Left colon (tissue), 2 donors: Measurements from ENCODE around the gene CLDN11. TPM values are rescaled to one million over a fixed set of nuclear protein-coding genes. Genes with fewer than 3 reads are reported as not detected.

Source experiments
- ATAC-seq: fragments of 200-7000 bp; cut with Tn5 transposase; one replicate; pipeline ENCODE4 v1.9.1; 2020; ENCODE audit warnings: mild to moderate bottlenecking, moderate library complexity
- DNase-seq, 2 donors: peaks; one replicate each; pipeline ENCODE4 v3.0.0-alpha.2; 2020
- intact Hi-C, 2 donors: fragments of 100-400 bp; cut with DNase I in 1 of 2; cut with micrococcal nuclease in 1 of 2; formaldehyde crosslinking; loops; one replicate each; pipeline versions ENCODE4 v1.11.2 to v1.14.0; 2022; cut with DNase I, micrococcal nuclease
- total RNA-seq, 2 donors: library from RNA; stranded (reverse); fragmentation: NEBNext Ultra II Directional; extraction: Animal tissue kit (Norgen Biotek cat#: 25700); gene quantifications; one replicate each; pipeline ENCODE4 v1.2.1, GENCODE V29; 2021
- donor health status: DM: no; HTN: no; CAD: no.
- donor health status: DM: yes; HTN: yes; CAD: no.

CLDN11 gene
- total RNA-seq, 2 donors from 2014 or later, result 4.3 to 7.7 TPM

DNA sequence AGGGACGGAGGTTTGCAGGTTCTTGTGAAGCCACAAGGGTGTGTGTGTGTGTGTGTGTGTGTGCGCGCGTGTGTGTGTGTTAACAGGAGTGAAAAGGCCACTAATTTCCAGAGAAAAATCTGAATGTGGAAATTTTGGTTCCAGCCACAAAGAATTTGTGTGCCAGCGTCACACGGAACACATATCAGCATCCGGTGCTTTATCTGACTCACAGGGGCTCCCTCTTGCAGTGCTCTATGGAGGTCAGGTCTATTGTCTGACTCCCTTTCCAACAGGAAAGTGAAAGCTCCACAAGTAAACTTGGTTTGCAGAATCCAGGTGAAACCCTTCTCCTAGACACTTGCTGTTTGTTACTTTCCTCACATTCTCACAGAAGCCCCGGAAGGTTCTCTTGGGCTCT, 6.2 kb downstream of the CLDN11 start:
- no peak for ATAC-seq
- DNase-seq, result no peak
- intact Hi-C loops, result no loop called here

DNA sequence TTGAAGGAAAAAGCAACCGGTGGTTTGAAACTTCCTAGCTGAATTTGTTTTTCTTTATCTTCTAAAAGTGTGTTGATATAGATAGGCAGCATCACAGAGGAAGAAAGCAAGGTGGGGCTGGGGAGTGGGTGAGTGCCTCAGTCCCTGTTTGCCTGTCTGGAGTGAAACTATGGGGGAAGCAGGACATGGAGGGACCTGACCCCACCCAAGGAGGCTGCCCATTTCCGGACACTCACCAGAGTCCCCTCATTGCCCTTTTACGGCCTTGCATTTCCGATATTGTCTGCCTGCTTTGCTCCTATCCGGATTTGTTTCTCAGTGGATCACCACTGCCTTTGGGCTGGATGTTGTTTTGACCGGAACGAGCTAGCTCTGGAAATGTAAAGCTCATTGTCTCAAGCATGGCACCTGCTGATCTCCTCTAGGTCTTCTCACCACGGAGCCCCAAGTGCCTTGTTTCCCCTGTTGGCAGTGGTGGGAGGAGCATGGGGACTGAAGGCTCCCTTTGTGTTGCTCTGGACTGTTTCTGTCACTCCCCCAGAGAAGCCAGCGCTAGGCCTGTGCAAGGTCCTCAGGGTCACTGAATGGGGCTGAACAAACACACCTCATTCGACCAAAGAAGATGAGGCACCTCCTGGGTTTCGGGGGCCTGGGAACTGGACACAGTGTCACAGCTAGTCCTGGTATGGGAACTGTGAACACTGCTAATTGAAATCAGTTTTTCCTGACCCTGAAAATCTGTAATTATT, 7.0 kb downstream of the CLDN11 start:
- intact Hi-C loops, result no loop called here
- ATAC-seq, result no peak
- no peak for DNase-seq

DNA sequence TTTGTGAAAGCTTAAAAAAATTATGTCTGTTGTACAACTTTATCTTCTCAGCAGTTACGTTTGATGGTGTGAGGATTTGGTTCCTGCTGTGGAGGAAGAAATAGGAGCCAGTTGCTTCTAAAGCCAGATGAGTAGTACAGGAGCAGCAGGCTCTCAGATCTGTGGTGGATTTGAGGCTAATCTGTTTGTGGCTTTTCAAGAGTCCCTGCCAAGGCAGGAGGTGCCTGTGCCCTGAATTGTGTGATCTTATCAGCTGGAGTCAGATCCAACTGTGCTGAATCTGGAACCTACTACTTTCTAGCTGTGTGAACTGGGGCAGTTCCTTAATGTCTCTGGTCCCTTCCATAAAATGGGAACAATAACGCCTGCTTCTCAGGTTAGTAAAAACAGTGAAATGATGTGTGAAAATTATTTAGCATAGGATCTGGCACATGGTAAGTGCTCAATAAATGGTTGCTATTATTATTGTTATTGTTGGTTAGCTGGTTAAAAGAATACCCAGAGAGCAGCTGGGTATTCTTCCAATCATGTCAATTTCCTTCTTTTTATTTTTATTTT, 7.7 kb downstream of the CLDN11 start:
- intact Hi-C loops, result no loop called here
- no peak for ATAC-seq
- no peak for DNase-seq

DNA sequence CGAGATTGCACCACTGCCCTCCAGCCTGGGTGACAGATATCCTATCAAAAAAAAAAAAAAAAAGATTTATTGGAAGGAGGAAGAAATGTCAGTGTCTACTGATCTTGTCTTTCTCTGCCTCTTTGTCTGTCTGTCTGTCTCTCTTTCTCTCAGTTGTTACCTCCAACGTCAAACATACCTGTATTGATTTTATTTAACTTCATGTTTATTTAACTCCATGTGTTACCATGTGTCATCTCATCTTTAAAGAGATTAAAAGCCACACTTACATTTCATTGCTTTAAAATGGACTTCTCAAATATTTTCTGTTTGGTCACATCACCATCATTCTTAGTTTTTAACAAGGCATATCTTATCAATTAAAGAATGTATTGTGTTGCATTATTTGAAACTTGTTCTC, 9.4 kb downstream of the CLDN11 start:
- DNase-seq, result no peak
- intact Hi-C loops, result no loop called here
- no peak for ATAC-seq

DNA sequence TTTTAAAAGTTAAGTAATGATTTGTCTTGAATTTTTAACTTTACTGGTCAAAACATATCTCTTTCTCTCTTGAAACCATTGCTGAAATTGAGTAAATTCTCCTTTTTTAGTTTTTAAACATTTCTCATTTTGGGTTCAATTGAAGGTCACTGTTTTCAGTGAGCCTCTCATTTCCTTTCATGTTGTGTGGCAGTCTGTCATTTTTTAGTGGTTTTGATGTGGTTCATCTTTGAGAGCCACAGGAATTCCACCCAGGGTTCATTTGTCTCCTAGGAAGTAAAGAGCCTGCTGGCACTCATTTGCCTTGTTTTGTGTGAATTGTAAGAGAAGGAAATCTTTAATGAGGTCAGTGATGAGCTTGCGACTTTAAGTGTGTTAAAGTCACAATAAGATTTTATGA, 10.4 kb downstream of the CLDN11 start:
- DNase-seq (no peak), ATAC-seq (no peak)
- intact Hi-C loops, result no loop called here

- ATAC-seq, result no peak
- intact Hi-C loops, result no loop called here
- no peak for DNase-seq
These were observed 12.4 kb downstream of the CLDN11 start for GRCh38 chr3:170431054-170431453.

- ATAC-seq (no peak), DNase-seq (no peak)
- intact Hi-C loops, result no loop called here
These were observed 13.7 kb downstream of the CLDN11 start for GRCh38 chr3:170432416-170432815.

GRCh38 chr3:170436697-170437096, 18.0 kb downstream of the CLDN11 start:
- intact Hi-C loops, result no loop called here
- DNase-seq (no peak), ATAC-seq (no peak)

GRCh38 chr3:170437176-170437575, 18.5 kb downstream of the CLDN11 start:
- intact Hi-C loops, result no loop called here
- DNase-seq (no peak), ATAC-seq (no peak)

- intact Hi-C loops, result no loop called here
- no peak for ATAC-seq
- DNase-seq, result no peak
These were observed 19.2 kb downstream of the CLDN11 start for GRCh38 chr3:170437696-170438407.

DNA sequence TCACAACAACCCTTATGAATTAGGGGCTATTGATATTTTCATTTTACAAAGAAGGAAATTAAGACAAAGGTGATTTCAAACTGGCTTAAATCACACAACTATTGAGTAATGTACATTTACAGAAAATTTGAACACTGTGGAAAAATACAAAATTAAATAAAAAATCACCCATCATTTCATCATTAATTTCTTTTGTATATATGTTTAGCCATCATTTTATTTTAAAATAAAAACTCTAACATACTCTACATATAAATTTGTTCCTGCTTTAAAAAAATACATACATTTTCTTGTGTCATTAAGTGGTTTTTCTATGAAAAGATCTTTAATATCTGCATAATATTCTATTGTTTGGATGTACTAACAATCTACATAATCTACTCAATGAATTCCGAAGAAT, 20.2 kb downstream of the CLDN11 start:
- intact Hi-C loops, result no loop called here

DNA sequence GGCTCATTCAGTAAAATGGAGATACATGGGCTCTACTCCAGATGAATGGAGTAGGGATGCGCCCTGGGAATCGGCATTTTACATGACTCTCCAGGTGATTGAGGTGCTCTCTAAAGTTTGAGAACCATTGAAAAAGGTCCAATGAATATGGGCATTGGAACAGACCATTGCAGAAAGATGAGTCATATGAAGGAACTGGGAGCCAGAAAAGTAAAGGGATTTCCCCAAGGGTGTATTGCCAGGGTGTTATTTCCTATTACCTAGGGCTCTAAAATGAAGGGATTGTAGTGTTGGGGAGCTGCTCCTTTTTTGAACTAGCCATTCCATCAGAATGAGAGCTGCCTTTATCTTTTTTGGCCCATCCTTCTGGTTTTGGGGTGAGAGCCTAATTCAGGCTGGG, 21.7 kb downstream of the CLDN11 start:
- intact Hi-C loops, result no loop called here
- no peak for ATAC-seq
- no peak for DNase-seq

More for the DNA sequence above, 20.2 kb downstream of the CLDN11 start:
- ATAC-seq (no peak), DNase-seq (no peak)

DNA sequence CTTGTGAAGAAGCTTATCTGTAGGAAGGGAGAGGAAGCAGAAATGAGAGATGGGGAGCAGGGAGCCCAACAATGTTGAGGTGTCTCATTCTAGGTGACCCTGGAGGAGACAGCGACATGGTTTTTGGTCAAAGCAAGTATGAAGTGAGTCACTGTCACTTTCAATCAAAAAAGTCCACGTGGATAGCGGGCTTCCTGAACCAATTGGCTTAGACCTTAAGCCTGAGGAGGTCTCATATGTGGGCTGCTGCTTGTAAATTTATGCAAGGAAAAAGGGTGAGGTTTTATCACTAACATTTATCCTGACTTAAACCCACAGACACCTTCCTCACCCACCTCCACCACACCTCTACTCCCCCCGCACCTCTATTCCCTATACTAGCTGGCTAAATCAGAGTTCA, 22.7 kb downstream of the CLDN11 start:
- ATAC-seq, result no peak
- DNase-seq, result no peak
- intact Hi-C loops, result no loop called here

DNA sequence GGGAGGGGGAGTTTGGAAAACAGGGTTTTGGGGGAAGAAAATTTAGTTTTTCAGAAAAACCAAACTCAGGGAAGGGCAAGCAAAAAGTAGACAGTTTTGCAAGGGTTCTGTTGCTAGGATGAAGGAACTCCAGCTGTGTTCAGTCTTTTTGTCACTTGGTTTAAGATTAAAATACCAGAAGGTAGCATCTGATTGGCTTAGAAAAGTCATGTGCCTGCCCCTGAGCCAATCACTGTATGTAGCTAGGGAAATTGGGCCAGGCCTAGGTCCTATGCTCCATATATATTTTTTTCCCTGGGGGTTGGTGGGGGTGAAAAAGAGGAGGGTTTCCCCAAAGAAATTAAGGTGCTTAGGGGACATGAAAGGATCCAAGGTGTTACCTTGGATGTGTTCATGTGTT, 24.3 kb downstream of the CLDN11 start:
- ATAC-seq (no peak), DNase-seq (no peak)
- intact Hi-C loops, result no loop called here

- DNase-seq, result no peak
- intact Hi-C loops, result no loop called here
These were observed 24.8 kb downstream of the CLDN11 start for GRCh38 chr3:170443457-170443856.

DNA sequence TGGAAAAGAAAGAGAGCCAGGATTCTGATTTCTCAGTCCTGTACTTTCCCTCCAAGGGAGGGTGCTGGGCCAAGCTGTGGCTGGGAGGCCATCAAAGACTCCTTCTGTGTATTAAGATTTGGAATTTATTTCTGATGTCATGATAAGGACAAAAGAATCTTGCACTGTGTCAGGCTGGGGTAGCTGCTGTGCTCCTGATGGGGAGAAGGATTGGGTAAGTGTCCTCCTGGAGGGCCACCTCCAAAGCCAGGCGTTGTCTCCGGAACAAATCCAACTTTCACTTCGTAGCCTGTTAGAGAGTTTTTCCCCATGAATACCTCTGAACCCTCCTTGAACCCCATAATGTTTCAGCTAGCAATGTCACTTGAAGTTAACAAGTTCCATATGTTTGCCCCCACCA, 29.9 kb downstream of the CLDN11 start:
- intact Hi-C loops, result no loop called here
- no peak for ATAC-seq
- no peak for DNase-seq

More at GRCh38 chr3:170443457-170443856, 24.8 kb downstream of the CLDN11 start:
- ATAC-seq, result no peak

DNA sequence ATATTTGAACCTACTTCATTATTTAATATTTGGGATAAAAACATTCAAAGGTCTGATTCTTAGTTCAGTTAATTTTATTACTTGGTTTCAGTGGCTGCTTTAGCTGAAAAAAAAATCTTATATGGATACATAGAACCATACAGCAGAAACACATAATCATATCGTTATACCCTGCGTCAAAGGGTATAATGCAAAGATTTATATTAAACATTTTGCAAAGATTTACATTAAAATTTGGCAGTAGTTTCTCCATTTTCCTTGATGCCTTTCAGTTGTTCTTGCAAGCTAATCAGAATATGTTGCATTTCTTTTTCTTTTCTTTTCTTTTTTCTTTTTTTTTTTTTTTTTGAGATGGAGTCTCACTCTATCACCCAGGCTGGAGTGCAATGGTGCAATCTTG, 31.4 kb downstream of the CLDN11 start:
- ATAC-seq, result no peak
- no peak for DNase-seq
- intact Hi-C loops, result no loop called here

DNA sequence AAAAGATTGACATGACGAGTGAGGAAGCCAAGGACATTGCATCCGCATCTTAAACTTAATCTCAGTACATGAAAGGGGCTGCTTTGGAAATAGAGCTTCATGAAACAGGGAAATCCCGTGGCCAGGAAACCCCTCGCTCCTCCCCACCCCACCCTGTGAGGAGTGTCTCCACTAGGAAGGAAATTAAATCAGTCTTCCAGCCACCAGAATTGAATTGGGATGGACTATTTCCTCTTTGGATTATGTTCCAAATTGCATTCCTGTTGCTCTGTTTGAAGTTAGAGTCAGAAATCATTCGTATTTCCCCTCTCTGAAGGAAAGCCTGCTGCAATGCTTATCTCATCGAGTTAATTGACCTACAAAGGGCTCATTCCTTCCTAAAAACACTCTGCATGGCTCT, 35.8 kb downstream of the CLDN11 start:
- intact Hi-C loops, result no loop called here
- DNase-seq (no peak), ATAC-seq (no peak)

DNA sequence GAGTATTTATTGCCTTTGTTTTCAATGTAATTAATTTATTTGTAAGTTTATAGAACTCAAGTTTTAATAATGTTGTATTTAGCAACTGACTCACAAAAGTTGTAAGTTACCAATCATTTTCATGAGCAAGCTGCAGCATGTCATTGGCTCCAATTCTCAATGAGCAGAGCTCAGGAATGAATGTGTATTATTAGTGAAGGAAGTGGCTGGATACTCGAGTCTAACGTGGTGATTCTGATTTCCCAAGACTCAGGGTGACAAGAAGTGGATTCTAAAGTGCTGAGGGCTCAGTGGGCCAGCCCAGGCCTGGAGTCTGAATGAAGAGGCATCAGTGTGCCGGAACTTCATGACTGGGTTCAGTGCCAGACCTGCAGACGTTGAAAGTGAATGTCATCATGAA, 39.6 kb downstream of the CLDN11 start:
- intact Hi-C loops, result no loop called here
- DNase-seq (no peak), ATAC-seq (no peak)

GRCh38 chr3:170463011-170463410, 44.3 kb downstream of the CLDN11 start:
- ATAC-seq (no peak), DNase-seq (no peak)
- intact Hi-C loops, result no loop called here
